Retinal pigment epithelial cell (primary cell): Measurements from ENCODE around the gene PSMB11.
A peak's percentile ranks its signal among the peaks of the same experiment; 100 is the strongest.

Source experiments
- DNase-seq: peaks from one replicate; pipeline ENCODE4 v3.0.0-alpha.2; 2010; ENCODE audit warnings: low read depth
- H3K4me3 ChIP-seq: 2 replicates; pipeline ENCODE4 v1.5.1; 2011; ENCODE audit warnings: mild to moderate bottlenecking, low read length, control low read depth, moderate library complexity
- CTCF ChIP-seq: conservative IDR thresholded peaks from 2 replicates; pipeline ENCODE4 v1.5.1; 2011; ENCODE audit warnings: low read depth, low read length, control low read depth, inconsistent platforms

Gene PSMB11

GRCh38 chr14:23052182-23052623 is 10.2 kb downstream of the PSMB11 start:
- H3K4me3 ChIP-seq, result no peak overlapping the region
- DNase-seq, result no peak
- peak; percentile 66 for TF ChIP-seq CTCF

GRCh38 chr14:23052671-23053070 is 10.7 kb downstream of the PSMB11 start:
- no peak for DNase-seq
- H3K4me3 ChIP-seq, result no peak overlapping the region
- TF ChIP-seq CTCF, result no peak

GRCh38 chr14:23053426-23053825 is 11.4 kb downstream of the PSMB11 start:
- no peak for DNase-seq
- no peak overlapping the region for H3K4me3 ChIP-seq
- no peak for TF ChIP-seq CTCF

GRCh38 chr14:23054000-23054811 is 12.2 kb downstream of the PSMB11 start:
- no peak overlapping the region for H3K4me3 ChIP-seq
- peak; percentile 27 for TF ChIP-seq CTCF
- no peak for DNase-seq

GRCh38 chr14:23055147-23055550 is 13.1 kb downstream of the PSMB11 start:
- no peak overlapping the region for H3K4me3 ChIP-seq
- no peak for TF ChIP-seq CTCF
- DNase-seq, result no peak

GRCh38 chr14:23055621-23056144 is 13.7 kb downstream of the PSMB11 start:
- no peak overlapping the region for H3K4me3 ChIP-seq
- no peak for DNase-seq
- no peak for TF ChIP-seq CTCF
